Measurements from ENCODE around the gene ZNF267. TPM values are rescaled to one million over a fixed set of nuclear protein-coding genes. Genes with fewer than 3 reads are reported as not detected.

Gene ZNF267
- total RNA-seq, 2 experiments from 2014 or later = 67.7 to 70.2 TPM

DNA sequence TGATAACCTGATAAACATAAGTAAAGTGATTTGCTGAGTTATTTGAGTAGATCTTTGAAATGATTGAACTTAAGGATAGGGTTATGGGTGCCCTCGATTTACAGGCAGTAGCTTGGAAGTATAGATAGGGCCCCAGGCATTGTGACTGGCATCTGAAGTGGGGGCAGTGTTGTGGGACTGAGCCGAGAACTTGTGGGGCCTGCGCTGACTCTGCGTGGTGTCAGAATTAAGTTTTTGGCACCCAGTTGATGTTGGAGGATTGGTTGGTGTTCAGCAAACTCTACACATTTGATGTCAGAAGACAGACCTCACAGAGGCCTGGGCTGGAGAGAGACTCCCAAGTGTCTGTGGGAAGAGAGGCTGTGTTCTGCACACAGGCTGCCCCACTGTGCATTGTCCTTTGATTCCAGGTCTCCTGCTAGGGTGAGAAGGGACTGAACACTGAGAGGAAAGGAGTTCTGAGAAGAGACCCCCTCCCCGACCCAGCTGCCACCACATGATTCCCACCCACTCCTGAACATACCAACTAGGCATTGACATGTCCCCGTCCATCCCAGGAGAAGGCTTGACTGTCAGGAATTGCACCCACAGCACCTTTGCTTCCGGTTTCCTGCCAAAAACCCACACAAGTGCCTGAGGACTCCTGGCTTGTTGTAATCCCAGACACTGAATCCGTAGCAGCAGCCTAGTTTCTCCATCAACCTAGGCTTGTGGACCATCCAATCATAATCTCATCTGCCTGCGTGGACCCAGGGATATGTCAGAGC lies 4.5 kb downstream of the ZNF267 start:
- ChIA-PET POLR2A (interaction anchor here (0.7 to 4.0 kb wide), 8 partner anchors 9 to 687 kb away, joined by 3 to 22 read pairs (median 4); a partner anchor contains a TSS), CTCF (interaction anchor here (0.6 to 2.4 kb wide), 2 partner anchors 9 to 368 kb away, joined by 4 to 14 read pairs; no protein-coding TSS in a partner anchor)
- Mint-ChIP-seq H3K27me3 (no peaks in the 10 kb centered on the region), H3K9me3 (peaks cover 2% of the 10 kb centered on the region), H3K27ac (peak overlapping the region; percentile 96), H3K4me3 (peak overlapping the region; percentile 97), H3K4me1 (ENCODE audit: low read depth) (peaks cover 74% of the 10 kb centered on the region), H3K36me3 (ENCODE audit: low read depth) (peaks cover 86% of the 10 kb centered on the region)
- TF ChIP-seq, protein P1, sequence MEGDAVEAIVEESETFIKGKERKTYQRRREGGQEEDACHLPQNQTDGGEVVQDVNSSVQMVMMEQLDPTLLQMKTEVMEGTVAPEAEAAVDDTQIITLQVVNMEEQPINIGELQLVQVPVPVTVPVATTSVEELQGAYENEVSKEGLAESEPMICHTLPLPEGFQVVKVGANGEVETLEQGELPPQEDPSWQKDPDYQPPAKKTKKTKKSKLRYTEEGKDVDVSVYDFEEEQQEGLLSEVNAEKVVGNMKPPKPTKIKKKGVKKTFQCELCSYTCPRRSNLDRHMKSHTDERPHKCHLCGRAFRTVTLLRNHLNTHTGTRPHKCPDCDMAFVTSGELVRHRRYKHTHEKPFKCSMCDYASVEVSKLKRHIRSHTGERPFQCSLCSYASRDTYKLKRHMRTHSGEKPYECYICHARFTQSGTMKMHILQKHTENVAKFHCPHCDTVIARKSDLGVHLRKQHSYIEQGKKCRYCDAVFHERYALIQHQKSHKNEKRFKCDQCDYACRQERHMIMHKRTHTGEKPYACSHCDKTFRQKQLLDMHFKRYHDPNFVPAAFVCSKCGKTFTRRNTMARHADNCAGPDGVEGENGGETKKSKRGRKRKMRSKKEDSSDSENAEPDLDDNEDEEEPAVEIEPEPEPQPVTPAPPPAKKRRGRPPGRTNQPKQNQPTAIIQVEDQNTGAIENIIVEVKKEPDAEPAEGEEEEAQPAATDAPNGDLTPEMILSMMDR (IDR thresholded peaks at IDR 0.05) = no peak
- ATAC-seq = no peak
- DNase-seq = peak; percentile 48
- intact Hi-C loops (cut with micrococcal nuclease) = loop anchor here (10.0 kb wide), 1 partner anchor 693 kb away; the partner anchor contains the start of gene FUS

DNA sequence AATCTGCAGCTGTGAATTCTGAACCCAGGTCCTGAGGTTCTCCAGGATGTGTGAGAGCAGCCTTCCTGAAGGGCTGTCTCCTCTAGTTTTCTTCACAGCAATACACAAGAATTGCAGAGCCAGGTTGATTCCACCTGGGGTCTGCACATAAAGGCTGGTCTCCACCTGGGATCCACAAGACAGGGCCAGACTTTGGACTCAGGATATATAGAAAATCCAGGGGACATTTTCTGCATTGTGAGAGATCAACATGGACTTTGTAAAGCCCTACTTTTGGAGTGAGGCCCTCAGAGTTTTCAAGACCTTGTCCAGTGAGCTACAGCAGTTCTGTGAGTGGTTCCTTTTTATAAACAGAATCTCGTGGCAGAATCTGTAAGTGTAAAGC lies 6.3 kb downstream of the ZNF267 start:
- ATAC-seq (no peak), DNase-seq (no peak)
- H3K9me3 Mint-ChIP-seq = peaks cover 2% of the 10 kb centered on the region
- peak overlapping the region; percentile 97 for H3K4me3 Mint-ChIP-seq
- TF ChIP-seq, protein P1 (IDR thresholded peaks at IDR 0.05) = no peak
- no peaks in the 10 kb centered on the region for H3K27me3 Mint-ChIP-seq
- POLR2A ChIA-PET = interaction anchor here (1.4 to 4.0 kb wide), 2 partner anchors 11 to 14 kb away, joined by 5 to 22 read pairs; no protein-coding TSS in a partner anchor
- CTCF ChIA-PET = no interaction called here
- H3K27ac Mint-ChIP-seq = peak overlapping the region; percentile 96
- intact Hi-C loops (cut with micrococcal nuclease) = loop anchor here (10.0 kb wide), 1 partner anchor 695 kb away; the partner anchor contains the start of gene FUS
- H3K4me1 Mint-ChIP-seq (ENCODE audit: low read depth) = peaks cover 83% of the 10 kb centered on the region
- peaks cover 94% of the 10 kb centered on the region for H3K36me3 Mint-ChIP-seq (ENCODE audit: low read depth)

DNA sequence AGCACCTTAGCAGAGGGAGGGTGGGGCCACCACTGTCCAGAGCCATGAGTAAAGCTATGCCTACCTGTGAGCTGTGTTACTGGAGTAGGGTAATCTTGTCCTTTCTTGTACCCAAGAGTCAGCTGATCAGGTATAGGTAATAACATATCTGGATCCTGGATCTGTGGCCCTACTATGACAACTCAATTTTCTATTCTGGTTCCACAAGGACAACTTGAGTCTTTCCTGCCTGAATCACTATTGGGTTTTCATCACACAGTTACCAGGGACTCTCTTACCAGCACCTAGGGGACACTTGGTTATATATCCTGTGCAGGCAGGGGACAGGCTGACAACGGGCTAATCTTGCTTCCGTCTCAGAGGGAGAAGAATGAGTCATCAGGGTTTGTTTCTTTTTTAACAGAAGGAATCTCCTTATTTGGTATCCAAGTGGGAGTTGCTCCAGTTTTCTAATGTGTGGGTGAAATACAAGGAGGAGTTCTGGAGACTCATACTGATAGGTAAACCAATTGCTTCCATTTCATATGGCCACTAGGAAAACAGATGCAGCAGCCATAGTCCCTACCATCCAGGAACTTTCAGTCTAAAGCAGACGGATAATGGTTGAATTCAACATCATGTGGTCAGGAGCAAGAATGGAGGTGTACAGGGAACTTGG lies 6.8 kb downstream of the ZNF267 start:
- intact Hi-C loops (cut with micrococcal nuclease) = no loop called here
- TF ChIP-seq, protein P1 (IDR thresholded peaks at IDR 0.05) = no peak
- Mint-ChIP-seq H3K27ac (peak overlapping the region; percentile 96), H3K4me3 (peak overlapping the region; percentile 97), H3K27me3 (no peaks in the 10 kb centered on the region), H3K9me3 (peaks cover 2% of the 10 kb centered on the region), H3K4me1 (ENCODE audit: low read depth) (peaks cover 87% of the 10 kb centered on the region), H3K36me3 (ENCODE audit: low read depth) (peaks cover 94% of the 10 kb centered on the region)
- peak; percentile 70 for DNase-seq
- POLR2A ChIA-PET = interaction anchor here (1.2 to 4.0 kb wide), 4 partner anchors 9 to 20 kb away, joined by 3 to 22 read pairs (median 4); no protein-coding TSS in a partner anchor
- ATAC-seq = peak; percentile 72
- CTCF ChIA-PET = interaction anchor here (0.8 kb wide), 1 partner anchor 420 kb away, joined by 4 read pairs; no protein-coding TSS in a partner anchor

DNA sequence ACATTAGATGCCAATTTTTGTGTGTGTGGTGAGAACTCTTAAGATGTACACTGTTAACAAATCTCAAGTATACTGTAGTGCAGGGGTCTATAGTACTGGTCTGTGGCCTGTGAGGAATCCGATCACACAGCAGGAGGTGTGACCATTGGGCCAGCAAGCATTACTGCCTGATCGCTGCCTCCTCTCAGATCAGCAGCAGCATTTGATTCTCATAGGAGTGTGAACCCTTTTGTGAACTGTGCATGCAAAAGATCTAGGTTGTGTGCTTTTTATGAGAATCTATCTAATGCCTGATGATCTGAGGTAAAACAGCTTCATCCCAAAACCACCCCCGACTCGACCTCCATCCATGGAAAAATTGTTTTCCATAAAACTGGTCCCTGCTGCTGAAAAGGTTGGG lies 12.6 kb downstream of the ZNF267 start:
- H3K4me3 Mint-ChIP-seq = no peak overlapping the region
- ChIA-PET POLR2A (no interaction called here), CTCF (no interaction called here)
- H3K36me3 Mint-ChIP-seq (ENCODE audit: low read depth) = peaks cover 89% of the 10 kb centered on the region
- no peaks in the 10 kb centered on the region for H3K27me3 Mint-ChIP-seq
- H3K9me3 Mint-ChIP-seq = peaks cover 19% of the 10 kb centered on the region
- TF ChIP-seq, protein P1 (IDR thresholded peaks at IDR 0.05) = no peak
- intact Hi-C loops (cut with micrococcal nuclease) = no loop called here
- H3K27ac Mint-ChIP-seq = peak overlapping the region; percentile 59
- no peak for DNase-seq
- peaks cover 77% of the 10 kb centered on the region for H3K4me1 Mint-ChIP-seq (ENCODE audit: low read depth)
- no peak for ATAC-seq

All from activated CD8-positive, alpha-beta T cell treated with anti-CD3 and anti-CD28 coated beads for 36 hours (primary cell).